IPS-15b (cell line): ENCODE data around the gene ETHE1.

Source experiments
- H3K27me3 ChIP-seq: one replicate; pipeline ENCODE4 v1.6.1; 2013; ENCODE audit warnings: low read length; ENCODE audit not compliant: control insufficient read depth, insufficient read depth
- H3K36me3 ChIP-seq: one replicate; pipeline ENCODE4 v1.6.1; 2013; ENCODE audit warnings: low read length; ENCODE audit not compliant: control insufficient read depth, insufficient read depth
- H3K4me1 ChIP-seq: one replicate; pipeline ENCODE4 v1.6.1; 2013; ENCODE audit warnings: mild to moderate bottlenecking, low read length; ENCODE audit not compliant: control insufficient read depth, insufficient read depth
- H3K4me3 ChIP-seq: one replicate; pipeline ENCODE4 v1.5.1; 2013; ENCODE audit warnings: low read depth, low read length
- H3K9ac ChIP-seq: one replicate; pipeline ENCODE4 v1.6.1; 2013; ENCODE audit warnings: low read depth, mild to moderate bottlenecking, low read length
- H3K9me3 ChIP-seq: one replicate; pipeline ENCODE4 v1.6.1; 2013; ENCODE audit warnings: mild to moderate bottlenecking, low read length; ENCODE audit not compliant: control insufficient read depth, insufficient read depth

Gene ETHE1

GRCh38 chr19:43465468-43466120 is 61.4 kb downstream of the ETHE1 start, which contains the start of gene LYPD3:
TSS of gene LYPD3 (minus strand) at chr19:43465608. CDS start at chr19:43465571, 37 bp downstream.
- H3K4me1 ChIP-seq: peaks cover 5% of the 10 kb centered on the region
- no peaks in the 10 kb centered on the region for H3K9me3 ChIP-seq
- H3K9ac ChIP-seq: no peak within 1 kb of the TSS
- peaks cover 6% of the 10 kb centered on the region for H3K36me3 ChIP-seq
- H3K4me3 ChIP-seq: peak within 1 kb of the TSS; percentile 88
- peaks cover 19% of the 10 kb centered on the region for H3K27me3 ChIP-seq

- peaks cover 6% of the 10 kb centered on the region for H3K36me3 ChIP-seq
- peak overlapping the region; percentile 88 for H3K4me3 ChIP-seq
- H3K27me3 ChIP-seq: peaks cover 19% of the 10 kb centered on the region
- no peaks in the 10 kb centered on the region for H3K9me3 ChIP-seq
- H3K9ac ChIP-seq: no peak overlapping the region
- H3K4me1 ChIP-seq: peaks cover 5% of the 10 kb centered on the region
Observed at GRCh38 chr19:43464134-43464775, 62.7 kb downstream of the ETHE1 start.

- Histone ChIP-seq H3K9ac (no peak overlapping the region), H3K4me3 (peak overlapping the region; percentile 94), H3K9me3 (no peaks in the 10 kb centered on the region), H3K27me3 (peaks cover 19% of the 10 kb centered on the region), H3K4me1 (peaks cover 5% of the 10 kb centered on the region), H3K36me3 (peaks cover 6% of the 10 kb centered on the region)
Observed at GRCh38 chr19:43463381-43464133, 63.4 kb downstream of the ETHE1 start.

GRCh38 chr19:43462785-43463380 is 64.1 kb downstream of the ETHE1 start:
- peaks cover 19% of the 10 kb centered on the region for H3K27me3 ChIP-seq
- H3K9me3 ChIP-seq: no peaks in the 10 kb centered on the region
- peak overlapping the region; percentile 89 for H3K9ac ChIP-seq
- peaks cover 5% of the 10 kb centered on the region for H3K4me1 ChIP-seq
- peak overlapping the region; percentile 94 for H3K4me3 ChIP-seq
- H3K36me3 ChIP-seq: peaks cover 6% of the 10 kb centered on the region

GRCh38 chr19:43462383-43462782 is 64.6 kb downstream of the ETHE1 start:
- Histone ChIP-seq H3K9ac (no peak overlapping the region), H3K4me3 (peak overlapping the region; percentile 94), H3K9me3 (no peaks in the 10 kb centered on the region), H3K36me3 (peaks cover 6% of the 10 kb centered on the region), H3K4me1 (peaks cover 5% of the 10 kb centered on the region), H3K27me3 (peaks cover 19% of the 10 kb centered on the region)

- peaks cover 6% of the 10 kb centered on the region for H3K36me3 ChIP-seq
- H3K27me3 ChIP-seq: peaks cover 19% of the 10 kb centered on the region
- H3K9me3 ChIP-seq: no peaks in the 10 kb centered on the region
- H3K4me3 ChIP-seq: no peak overlapping the region
- no peak overlapping the region for H3K9ac ChIP-seq
- H3K4me1 ChIP-seq: peaks cover 5% of the 10 kb centered on the region
Observed at GRCh38 chr19:43461303-43461702, 65.7 kb downstream of the ETHE1 start.

- Histone ChIP-seq H3K9ac (no peak overlapping the region), H3K4me1 (peaks cover 5% of the 10 kb centered on the region), H3K27me3 (peaks cover 11% of the 10 kb centered on the region), H3K36me3 (peaks cover 6% of the 10 kb centered on the region), H3K4me3 (no peak overlapping the region), H3K9me3 (no peaks in the 10 kb centered on the region)
Observed at GRCh38 chr19:43460362-43461016, 66.5 kb downstream of the ETHE1 start.

GRCh38 chr19:43457809-43458208 is 69.2 kb downstream of the ETHE1 start:
- Histone ChIP-seq H3K4me1 (no peaks in the 10 kb centered on the region), H3K27me3 (peaks cover 2% of the 10 kb centered on the region), H3K36me3 (peaks cover 6% of the 10 kb centered on the region), H3K9me3 (no peaks in the 10 kb centered on the region), H3K9ac (no peak overlapping the region), H3K4me3 (no peak overlapping the region)
